Measurements from ENCODE around the gene FGF22.
A peak's percentile ranks its signal among the peaks of the same experiment; 100 is the strongest.
"Not testable (repeated sequence)": the region's sequence is repeated elsewhere in the genome, so short reads cannot be mapped to it uniquely, and the experiment has no call there.

The FGF22 gene

GRCh38 chr19:662207-662961 lies 22.7 kb downstream of the FGF22 start:
- peaks cover 10% of the 10 kb centered on the region for H3K36me3 ChIP-seq (ENCODE audit: control insufficient read depth, insufficient read depth, low read length)
- no peak for TF ChIP-seq CTCF (IDR thresholded peaks at IDR 0.05; ENCODE audit: insufficient read depth, low read length, poor library complexity, severe bottlenecking)
- DNase-seq (ENCODE audit: extremely low read depth, insufficient read length) = peak; percentile 61
- no peaks in the 10 kb centered on the region for H3K27me3 ChIP-seq (replicated peaks; ENCODE audit: control insufficient read depth, insufficient read depth, low read length)
- peak overlapping the region; percentile 97 for H3K4me3 ChIP-seq (replicated peaks; ENCODE audit: low read depth, low read length)

- no peaks in the 10 kb centered on the region for H3K27me3 ChIP-seq (replicated peaks; ENCODE audit: control insufficient read depth, insufficient read depth, low read length)
- TF ChIP-seq CTCF (IDR thresholded peaks at IDR 0.05; ENCODE audit: insufficient read depth, low read length, poor library complexity, severe bottlenecking) = no peak
- peak; percentile 96 for DNase-seq (ENCODE audit: extremely low read depth, insufficient read length)
- H3K4me3 ChIP-seq (replicated peaks; ENCODE audit: low read depth, low read length) = peak within 1 kb of the TSS; percentile 97
- peaks cover 8% of the 10 kb centered on the region for H3K36me3 ChIP-seq (ENCODE audit: control insufficient read depth, insufficient read depth, low read length)
Observed at GRCh38 chr19:662962-663681, 23.4 kb downstream of the FGF22 start, which contains the start of gene RNF126. Gene RNF126 (minus strand): TSS chr19:663214. CDS start chr19:663121, 93 bp downstream.

- no peak for DNase-seq (ENCODE audit: extremely low read depth, insufficient read length)
- H3K36me3 ChIP-seq (ENCODE audit: control insufficient read depth, insufficient read depth, low read length) = peaks cover 3% of the 10 kb centered on the region
- TF ChIP-seq CTCF (IDR thresholded peaks at IDR 0.05; ENCODE audit: insufficient read depth, low read length, poor library complexity, severe bottlenecking) = no peak
- H3K4me3 ChIP-seq (replicated peaks; ENCODE audit: low read depth, low read length) = peak overlapping the region; percentile 52
- no peaks in the 10 kb centered on the region for H3K27me3 ChIP-seq (replicated peaks; ENCODE audit: control insufficient read depth, insufficient read depth, low read length)
Observed at GRCh38 chr19:663682-664117, 24.0 kb downstream of the FGF22 start.

GRCh38 chr19:664913-665443 lies 25.3 kb downstream of the FGF22 start:
- peak; percentile 96 for TF ChIP-seq CTCF (IDR thresholded peaks at IDR 0.05; ENCODE audit: insufficient read depth, low read length, poor library complexity, severe bottlenecking)
- Histone ChIP-seq H3K27me3 (replicated peaks; ENCODE audit: control insufficient read depth, insufficient read depth, low read length) (no peaks in the 10 kb centered on the region), H3K36me3 (ENCODE audit: control insufficient read depth, insufficient read depth, low read length) (no peaks in the 10 kb centered on the region), H3K4me3 (replicated peaks; ENCODE audit: low read depth, low read length) (no peak overlapping the region)
- DNase-seq (ENCODE audit: extremely low read depth, insufficient read length) = peak; percentile 81

GRCh38 chr19:666985-667573 lies 27.4 kb downstream of the FGF22 start:
- H3K4me3 ChIP-seq (replicated peaks; ENCODE audit: low read depth, low read length); H3K27me3 ChIP-seq (replicated peaks; ENCODE audit: control insufficient read depth, insufficient read depth, low read length); H3K36me3 ChIP-seq (ENCODE audit: control insufficient read depth, insufficient read depth, low read length): not testable (repeated sequence)
- peak; percentile 3 for DNase-seq (ENCODE audit: extremely low read depth, insufficient read length)

GRCh38 chr19:668675-669434 lies 29.2 kb downstream of the FGF22 start:
- not testable (repeated sequence) for H3K27me3 ChIP-seq (replicated peaks; ENCODE audit: control insufficient read depth, insufficient read depth, low read length); H3K4me3 ChIP-seq (replicated peaks; ENCODE audit: low read depth, low read length); DNase-seq (ENCODE audit: extremely low read depth, insufficient read length); H3K36me3 ChIP-seq (ENCODE audit: control insufficient read depth, insufficient read depth, low read length)

Data from GM06990 (cell line).